ENCODE data around the gene OASL. TPM values are rescaled to one million over a fixed set of nuclear protein-coding genes. Genes with fewer than 3 reads are reported as not detected.
A peak's percentile ranks its signal among the peaks of the same experiment; 100 is the strongest.

Gene OASL
- total and polyA plus RNA-seq, 9 donors, result 0.12 to 2.8 (median 0.39) TPM; not detected in 1

- no peaks in the 10 kb centered on the region for H3K27me3 ChIP-seq
- no peaks in the 10 kb centered on the region for H3K9me3 ChIP-seq
- TF ChIP-seq POLR2A (IDR thresholded peaks at IDR 0.05) (no peak), CTCF (IDR thresholded peaks at IDR 0.05) (no peak), EP300 (IDR thresholded peaks at IDR 0.05) (no peak)
- 82 to 87% (median 86%) methylated on average over 14 of the region's 14 CpGs for WGBS, 3 donors
- H3K4me1 ChIP-seq (ENCODE audit: insufficient read depth), result no peaks in the 10 kb centered on the region
- intact Hi-C loops (cut with DNase I), result no loop called here
- no peaks in the 10 kb centered on the region for H3K36me3 ChIP-seq
- H3K4me3 ChIP-seq, result no peak overlapping the region
- DNase-seq, result no peak
- no peak overlapping the region for H3K27ac ChIP-seq
These were observed 61.3 kb downstream of the OASL start for GRCh38 chr12:120977531-120978295.

GRCh38 chr12:120972870-120973543 is 66.0 kb downstream of the OASL start:
- Histone ChIP-seq H3K4me1 (ENCODE audit: insufficient read depth) (no peaks in the 10 kb centered on the region), H3K36me3 (no peaks in the 10 kb centered on the region), H3K27ac (no peak overlapping the region), H3K9me3 (no peaks in the 10 kb centered on the region), H3K27me3 (no peaks in the 10 kb centered on the region), H3K4me3 (no peak overlapping the region)
- TF ChIP-seq CTCF (IDR thresholded peaks at IDR 0.05) (no peak), POLR2A (IDR thresholded peaks at IDR 0.05) (no peak), EP300 (IDR thresholded peaks at IDR 0.05) (no peak)
- WGBS, 3 donors, result 48 to 55% (median 49%) methylated on average over 10 of the region's 10 CpGs
- intact Hi-C loops (cut with DNase I), result loop anchor here in 2 of 4 donors (5.0 kb wide), 1 partner anchor 326 kb away; no protein-coding TSS in a partner anchor
- no peak for DNase-seq

GRCh38 chr12:120971299-120972180 is 67.5 kb downstream of the OASL start:
- Histone ChIP-seq H3K4me3 (no peak overlapping the region), H3K4me1 (ENCODE audit: insufficient read depth) (no peaks in the 10 kb centered on the region), H3K36me3 (no peaks in the 10 kb centered on the region), H3K27me3 (no peaks in the 10 kb centered on the region), H3K27ac (no peak overlapping the region), H3K9me3 (no peaks in the 10 kb centered on the region)
- 36 to 39% (median 37%) methylated on average over 13 of the region's 13 CpGs for WGBS, 3 donors
- TF ChIP-seq CTCF (IDR thresholded peaks at IDR 0.05) (peak; percentile 48 to 78 (median 65)), EP300 (IDR thresholded peaks at IDR 0.05) (no peak)
- DNase-seq, result peak in 1 of 5 donors; percentile 47
- intact Hi-C loops (cut with DNase I), result loop anchor here in 2 of 4 donors (5.0 kb wide), 1 partner anchor 324 kb away; no protein-coding TSS in a partner anchor

GRCh38 chr12:120970310-120970709 is 68.7 kb downstream of the OASL start:
- intact Hi-C loops (cut with DNase I), result loop anchor here in 2 of 4 donors (5.0 kb wide), 1 partner anchor 323 kb away; no protein-coding TSS in a partner anchor
- no peaks in the 10 kb centered on the region for H3K36me3 ChIP-seq
- TF ChIP-seq EP300 (IDR thresholded peaks at IDR 0.05) (no peak), CTCF (IDR thresholded peaks at IDR 0.05) (no peak), POLR2A (IDR thresholded peaks at IDR 0.05) (no peak)
- H3K4me3 ChIP-seq, result no peak overlapping the region
- no peaks in the 10 kb centered on the region for H3K9me3 ChIP-seq
- DNase-seq, result no peak
- no peaks in the 10 kb centered on the region for H3K4me1 ChIP-seq (ENCODE audit: insufficient read depth)
- WGBS, 3 donors, result 63 to 65% (median 65%) methylated on average over 3 of the region's 3 CpGs
- H3K27ac ChIP-seq, result no peak overlapping the region
- no peaks in the 10 kb centered on the region for H3K27me3 ChIP-seq
